ENCODE results near the gene KCNS3.

KCNS3 gene

DNA sequence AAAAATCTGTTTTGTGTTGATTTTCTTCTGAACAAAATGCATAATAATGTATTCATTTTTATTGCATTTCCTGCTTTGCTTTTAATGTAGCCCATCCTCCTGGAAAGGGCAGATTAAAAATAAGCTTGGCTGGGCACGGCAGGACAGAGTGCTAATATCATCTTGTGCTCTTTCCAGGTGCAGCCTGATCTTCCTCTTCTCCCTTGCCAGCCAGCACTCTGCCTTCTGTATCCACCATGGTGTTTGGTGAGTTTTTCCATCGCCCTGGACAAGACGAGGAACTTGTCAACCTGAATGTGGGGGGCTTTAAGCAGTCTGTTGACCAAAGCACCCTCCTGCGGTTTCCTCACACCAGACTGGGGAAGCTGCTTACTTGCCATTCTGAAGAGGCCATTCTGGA lies 52.3 kb downstream of the KCNS3 start:
- no peak overlapping the region for H3K4me3 ChIP-seq (ENCODE audit: low read length)
- no peaks in the 10 kb centered on the region for H3K9me3 ChIP-seq (ENCODE audit: control insufficient read depth, low read length)
- no peaks in the 10 kb centered on the region for H3K36me3 ChIP-seq (ENCODE audit: control insufficient read depth, insufficient read depth, low read length)
- no peaks in the 10 kb centered on the region for H3K27me3 ChIP-seq (ENCODE audit: control insufficient read depth, insufficient read depth, low read length)
- H3K4me1 ChIP-seq (ENCODE audit: control insufficient read depth, insufficient read depth, low read length), result no peaks in the 10 kb centered on the region
- H3K9ac ChIP-seq (ENCODE audit: low read length), result no peak overlapping the region

- H3K27me3 ChIP-seq (ENCODE audit: control insufficient read depth, insufficient read depth, low read length), result no peaks in the 10 kb centered on the region
- no peaks in the 10 kb centered on the region for H3K4me1 ChIP-seq (ENCODE audit: control insufficient read depth, insufficient read depth, low read length)
- no peak overlapping the region for H3K4me3 ChIP-seq (ENCODE audit: low read length)
- H3K36me3 ChIP-seq (ENCODE audit: control insufficient read depth, insufficient read depth, low read length), result no peaks in the 10 kb centered on the region
- no peak overlapping the region for H3K9ac ChIP-seq (ENCODE audit: low read length)
- H3K9me3 ChIP-seq (ENCODE audit: control insufficient read depth, low read length), result no peaks in the 10 kb centered on the region
These were observed 54.8 kb downstream of the KCNS3 start for GRCh38 chr2:17933256-17933655.

DNA sequence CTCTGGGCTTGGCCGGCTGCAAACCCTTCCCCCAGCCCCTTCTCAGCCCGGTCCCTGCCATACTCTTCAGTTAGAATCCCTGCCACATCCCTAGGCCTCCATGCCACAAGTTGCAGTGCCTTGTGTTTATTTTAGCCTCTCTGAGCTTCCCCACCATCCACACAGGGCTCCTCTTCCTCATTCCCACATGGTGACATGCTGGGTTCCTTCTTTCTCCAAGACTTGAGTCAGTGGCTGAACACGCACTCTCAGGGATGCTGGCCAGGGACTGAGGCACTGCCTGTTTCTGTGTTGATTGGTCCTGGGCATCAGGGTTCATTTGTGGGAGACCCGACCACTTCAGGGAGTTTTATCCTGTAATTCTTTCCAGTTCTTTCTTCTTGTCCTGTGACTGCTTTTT lies 56.3 kb downstream of the KCNS3 start:
- H3K27me3 ChIP-seq (ENCODE audit: control insufficient read depth, insufficient read depth, low read length), result no peaks in the 10 kb centered on the region
- no peaks in the 10 kb centered on the region for H3K9me3 ChIP-seq (ENCODE audit: control insufficient read depth, low read length)
- H3K9ac ChIP-seq (ENCODE audit: low read length), result no peak overlapping the region
- H3K36me3 ChIP-seq (ENCODE audit: control insufficient read depth, insufficient read depth, low read length), result no peaks in the 10 kb centered on the region
- no peaks in the 10 kb centered on the region for H3K4me1 ChIP-seq (ENCODE audit: control insufficient read depth, insufficient read depth, low read length)
- H3K4me3 ChIP-seq (ENCODE audit: low read length), result no peak overlapping the region

DNA sequence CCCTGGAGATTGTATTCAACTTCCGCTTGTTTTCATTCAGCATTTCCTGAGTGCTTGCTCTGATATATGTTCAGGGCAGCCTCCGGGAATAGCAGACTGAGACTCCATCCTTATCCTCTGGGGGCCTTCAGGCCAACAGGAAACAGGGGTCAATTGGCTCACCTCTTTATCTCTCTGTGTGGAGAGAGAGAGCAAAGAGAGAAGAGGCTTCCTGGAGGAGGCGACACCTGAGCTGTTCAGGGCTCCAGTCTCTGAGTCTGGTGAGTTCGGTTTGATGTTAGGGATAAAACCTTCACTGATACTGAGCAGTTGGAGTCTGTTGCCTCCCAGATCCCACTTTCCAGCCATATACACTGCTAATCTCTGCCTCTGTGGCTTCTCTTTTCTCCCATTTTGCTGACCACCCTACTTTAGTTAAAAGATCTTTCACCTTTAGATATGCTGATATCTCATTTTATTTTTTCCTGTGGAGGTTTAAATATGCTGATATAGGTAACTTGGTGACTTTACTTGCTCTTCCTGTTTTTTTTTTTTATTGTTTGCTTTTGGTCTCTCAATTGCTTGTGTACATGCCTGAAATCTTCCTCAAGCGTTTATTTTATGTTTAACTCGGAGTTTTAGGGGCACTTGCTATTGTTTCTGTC lies 56.9 kb downstream of the KCNS3 start:
- Histone ChIP-seq H3K9ac (ENCODE audit: low read length) (no peak overlapping the region), H3K27me3 (ENCODE audit: control insufficient read depth, insufficient read depth, low read length) (no peaks in the 10 kb centered on the region), H3K4me3 (ENCODE audit: low read length) (no peak overlapping the region), H3K4me1 (ENCODE audit: control insufficient read depth, insufficient read depth, low read length) (no peaks in the 10 kb centered on the region), H3K36me3 (ENCODE audit: control insufficient read depth, insufficient read depth, low read length) (no peaks in the 10 kb centered on the region), H3K9me3 (ENCODE audit: control insufficient read depth, low read length) (no peaks in the 10 kb centered on the region)

GRCh38 chr2:17936599-17936998 lies 58.1 kb downstream of the KCNS3 start:
- Histone ChIP-seq H3K4me1 (ENCODE audit: control insufficient read depth, insufficient read depth, low read length) (no peaks in the 10 kb centered on the region), H3K27me3 (ENCODE audit: control insufficient read depth, insufficient read depth, low read length) (no peaks in the 10 kb centered on the region), H3K4me3 (ENCODE audit: low read length) (no peak overlapping the region), H3K9me3 (ENCODE audit: control insufficient read depth, low read length) (no peaks in the 10 kb centered on the region), H3K36me3 (ENCODE audit: control insufficient read depth, insufficient read depth, low read length) (no peaks in the 10 kb centered on the region), H3K9ac (ENCODE audit: low read length) (no peak overlapping the region)

DNA sequence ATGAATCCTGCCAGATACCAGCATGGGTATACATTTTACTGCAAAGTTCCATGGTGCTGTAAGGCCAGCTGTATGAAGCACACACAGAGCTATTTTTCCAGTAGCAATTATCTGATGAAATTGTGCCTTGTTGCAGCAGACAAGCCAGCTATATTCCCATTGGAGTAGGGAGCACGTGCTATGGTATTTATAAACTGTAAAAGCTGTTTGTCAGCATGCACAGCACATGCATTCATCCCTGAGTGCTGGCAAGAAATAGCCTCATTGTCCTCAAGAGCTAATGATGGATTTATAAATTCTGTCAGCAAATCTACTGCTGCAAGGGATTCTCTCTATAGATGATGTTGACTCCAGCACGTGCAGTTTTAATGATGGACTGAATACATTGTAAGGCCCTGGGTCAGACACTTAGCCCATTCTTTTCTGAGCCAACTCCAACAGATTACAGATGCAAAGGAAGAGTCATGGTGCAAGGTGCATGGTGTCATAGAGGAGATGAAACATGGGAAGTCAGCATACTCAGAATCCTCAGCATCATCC lies 61.7 kb downstream of the KCNS3 start:
- H3K27me3 ChIP-seq (ENCODE audit: control insufficient read depth, insufficient read depth, low read length), result no peaks in the 10 kb centered on the region
- no peaks in the 10 kb centered on the region for H3K9me3 ChIP-seq (ENCODE audit: control insufficient read depth, low read length)
- H3K4me1 ChIP-seq (ENCODE audit: control insufficient read depth, insufficient read depth, low read length), result no peaks in the 10 kb centered on the region
- H3K36me3 ChIP-seq (ENCODE audit: control insufficient read depth, insufficient read depth, low read length), result no peaks in the 10 kb centered on the region
- H3K4me3 ChIP-seq (ENCODE audit: low read length), result no peak overlapping the region
- no peak overlapping the region for H3K9ac ChIP-seq (ENCODE audit: low read length)

- Histone ChIP-seq H3K4me1 (ENCODE audit: control insufficient read depth, insufficient read depth, low read length) (no peaks in the 10 kb centered on the region), H3K4me3 (ENCODE audit: low read length) (no peak overlapping the region), H3K9me3 (ENCODE audit: control insufficient read depth, low read length) (no peaks in the 10 kb centered on the region), H3K36me3 (ENCODE audit: control insufficient read depth, insufficient read depth, low read length) (no peaks in the 10 kb centered on the region), H3K27me3 (ENCODE audit: control insufficient read depth, insufficient read depth, low read length) (no peaks in the 10 kb centered on the region), H3K9ac (ENCODE audit: low read length) (no peak overlapping the region)
These were observed 65.0 kb downstream of the KCNS3 start for GRCh38 chr2:17943444-17943843.

DNA sequence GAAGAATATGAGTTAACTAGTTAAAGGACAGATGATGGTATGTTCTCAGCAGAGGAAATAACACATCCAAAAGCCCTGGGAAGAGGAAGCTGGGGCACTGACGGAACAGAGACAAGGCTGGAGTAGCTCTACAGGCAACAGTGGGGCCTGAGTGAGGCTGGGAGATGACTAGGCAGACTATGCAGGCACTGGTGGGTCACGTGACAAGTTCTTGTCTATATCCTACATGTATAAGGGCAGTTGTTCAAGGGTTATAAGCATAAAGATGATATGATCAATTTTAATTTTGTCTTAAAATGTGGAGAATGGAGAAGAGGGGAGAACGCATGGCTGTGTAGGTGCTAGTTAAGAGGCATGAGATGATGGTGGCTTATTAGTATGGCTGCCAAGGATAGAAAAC lies 68.6 kb downstream of the KCNS3 start:
- H3K9me3 ChIP-seq (ENCODE audit: control insufficient read depth, low read length), result no peaks in the 10 kb centered on the region
- no peak overlapping the region for H3K4me3 ChIP-seq (ENCODE audit: low read length)
- no peaks in the 10 kb centered on the region for H3K27me3 ChIP-seq (ENCODE audit: control insufficient read depth, insufficient read depth, low read length)
- no peaks in the 10 kb centered on the region for H3K36me3 ChIP-seq (ENCODE audit: control insufficient read depth, insufficient read depth, low read length)
- no peaks in the 10 kb centered on the region for H3K4me1 ChIP-seq (ENCODE audit: control insufficient read depth, insufficient read depth, low read length)
- H3K9ac ChIP-seq (ENCODE audit: low read length), result no peak overlapping the region

DNA sequence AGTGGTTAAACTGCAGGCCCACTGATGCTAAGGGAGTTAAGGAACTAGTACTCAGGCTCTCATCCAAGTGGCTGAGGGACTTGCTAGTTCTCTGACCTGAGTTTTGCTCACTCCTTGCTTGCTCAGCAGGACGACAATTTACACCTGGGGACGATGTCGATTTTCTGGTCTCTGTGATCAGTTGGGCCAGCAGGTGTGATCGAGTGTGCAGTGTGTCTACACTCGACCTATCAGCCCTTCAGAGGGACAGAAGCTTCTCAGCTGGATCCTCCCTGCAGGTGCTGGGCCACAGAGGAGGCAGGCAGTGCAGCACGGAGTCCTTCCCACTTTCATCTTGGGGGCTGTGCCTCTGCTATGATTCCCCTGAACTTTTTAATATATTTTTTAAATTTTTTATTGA lies 71.5 kb downstream of the KCNS3 start:
- H3K36me3 ChIP-seq (ENCODE audit: control insufficient read depth, insufficient read depth, low read length), result no peaks in the 10 kb centered on the region
- no peaks in the 10 kb centered on the region for H3K27me3 ChIP-seq (ENCODE audit: control insufficient read depth, insufficient read depth, low read length)
- no peak overlapping the region for H3K9ac ChIP-seq (ENCODE audit: low read length)
- H3K9me3 ChIP-seq (ENCODE audit: control insufficient read depth, low read length), result no peaks in the 10 kb centered on the region
- no peaks in the 10 kb centered on the region for H3K4me1 ChIP-seq (ENCODE audit: control insufficient read depth, insufficient read depth, low read length)
- H3K4me3 ChIP-seq (ENCODE audit: low read length), result no peak overlapping the region

DNA sequence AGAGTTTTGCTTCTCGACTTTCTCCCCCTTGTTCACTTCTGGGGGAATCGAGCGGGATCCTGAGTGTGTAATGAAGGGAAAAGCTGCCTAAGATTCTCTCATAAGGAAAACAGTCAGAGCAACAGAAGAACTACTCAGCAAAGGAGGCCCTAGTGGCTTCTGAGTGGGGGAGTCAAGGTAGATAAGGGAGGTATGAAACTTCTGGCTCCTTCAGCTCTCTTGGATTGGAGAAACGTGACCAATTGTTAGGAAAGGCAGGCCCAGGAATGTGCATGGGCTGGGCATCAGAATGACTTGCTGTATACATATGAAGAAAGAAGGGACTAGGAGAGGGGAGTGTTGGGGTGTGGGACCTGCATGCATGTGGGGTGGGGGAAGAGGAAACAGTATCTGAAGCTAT lies 73.1 kb downstream of the KCNS3 start:
- no peaks in the 10 kb centered on the region for H3K27me3 ChIP-seq (ENCODE audit: control insufficient read depth, insufficient read depth, low read length)
- H3K9me3 ChIP-seq (ENCODE audit: control insufficient read depth, low read length), result no peaks in the 10 kb centered on the region
- H3K36me3 ChIP-seq (ENCODE audit: control insufficient read depth, insufficient read depth, low read length), result no peaks in the 10 kb centered on the region
- H3K4me3 ChIP-seq (ENCODE audit: low read length), result no peak overlapping the region
- H3K9ac ChIP-seq (ENCODE audit: low read length), result no peak overlapping the region
- H3K4me1 ChIP-seq (ENCODE audit: control insufficient read depth, insufficient read depth, low read length), result no peaks in the 10 kb centered on the region

GRCh38 chr2:17958466-17959092 lies 80.1 kb downstream of the KCNS3 start:
- no peak overlapping the region for H3K9ac ChIP-seq (ENCODE audit: low read length)
- H3K9me3 ChIP-seq (ENCODE audit: control insufficient read depth, low read length), result no peaks in the 10 kb centered on the region
- H3K27me3 ChIP-seq (ENCODE audit: control insufficient read depth, insufficient read depth, low read length), result no peaks in the 10 kb centered on the region
- no peaks in the 10 kb centered on the region for H3K36me3 ChIP-seq (ENCODE audit: control insufficient read depth, insufficient read depth, low read length)
- no peak overlapping the region for H3K4me3 ChIP-seq (ENCODE audit: low read length)
- H3K4me1 ChIP-seq (ENCODE audit: control insufficient read depth, insufficient read depth, low read length), result no peaks in the 10 kb centered on the region

DNA sequence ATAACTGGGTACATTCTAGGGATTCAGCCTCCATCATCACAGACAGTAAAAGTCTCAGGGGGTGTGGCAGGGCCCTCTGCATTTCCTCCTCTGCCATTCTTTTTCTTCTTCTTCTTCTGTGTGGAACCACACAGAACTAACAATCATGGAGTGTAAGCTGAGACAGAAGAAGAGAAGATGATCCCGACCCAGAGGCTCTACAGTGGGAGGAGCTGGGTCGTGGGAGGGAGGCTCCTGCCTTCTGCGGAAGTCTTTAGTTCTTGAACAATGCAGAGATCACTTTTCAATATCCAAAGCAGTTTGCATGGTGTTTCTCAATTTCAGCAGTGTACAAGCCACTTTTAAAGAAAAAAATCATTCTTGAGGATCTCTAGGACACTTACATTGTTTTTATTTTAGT lies 80.9 kb downstream of the KCNS3 start:
- Histone ChIP-seq H3K27me3 (ENCODE audit: control insufficient read depth, insufficient read depth, low read length) (no peaks in the 10 kb centered on the region), H3K9ac (ENCODE audit: low read length) (no peak overlapping the region), H3K36me3 (ENCODE audit: control insufficient read depth, insufficient read depth, low read length) (no peaks in the 10 kb centered on the region), H3K4me1 (ENCODE audit: control insufficient read depth, insufficient read depth, low read length) (no peaks in the 10 kb centered on the region), H3K4me3 (ENCODE audit: low read length) (no peak overlapping the region), H3K9me3 (ENCODE audit: control insufficient read depth, low read length) (no peaks in the 10 kb centered on the region)

Measured in mucosa of stomach (tissue), 1 donor.